ENCODE measurements around the gene VAV2.
"Not testable (repeated sequence)": the region's sequence is repeated elsewhere in the genome, so short reads cannot be mapped to it uniquely, and the experiment has no call there.

VAV2 gene

GRCh38 chr9:133760713-133761290, 231.3 kb downstream of the VAV2 start:
- DNase-seq = no peak

- no peak for DNase-seq
Observed at GRCh38 chr9:133759946-133760345, 232.2 kb downstream of the VAV2 start.

- DNase-seq = no peak
Observed at GRCh38 chr9:133759146-133759900, 232.8 kb downstream of the VAV2 start.

GRCh38 chr9:133758228-133758627, 233.9 kb downstream of the VAV2 start:
- no peak for DNase-seq

GRCh38 chr9:133754688-133755227, 237.4 kb downstream of the VAV2 start:
- DNase-seq = no peak

- no peak for DNase-seq
Observed at GRCh38 chr9:133754187-133754586, 237.9 kb downstream of the VAV2 start.

- no peak for DNase-seq
Observed at GRCh38 chr9:133752739-133753446, 239.2 kb downstream of the VAV2 start.

GRCh38 chr9:133750982-133751649, 241.0 kb downstream of the VAV2 start:
- DNase-seq = no peak

- no peak for DNase-seq
Observed at GRCh38 chr9:133747309-133747708, 244.8 kb downstream of the VAV2 start.

- not testable (repeated sequence) for DNase-seq
Observed at GRCh38 chr9:133744528-133744927, 247.6 kb downstream of the VAV2 start.

- DNase-seq = peak; percentile 86
Observed at GRCh38 chr9:133742849-133743444, 249.2 kb downstream of the VAV2 start.

GRCh38 chr9:133742251-133742650, 249.9 kb downstream of the VAV2 start:
- DNase-seq = no peak

- DNase-seq = no peak
Observed at GRCh38 chr9:133741716-133742115, 250.4 kb downstream of the VAV2 start.

GRCh38 chr9:133740911-133741310, 251.2 kb downstream of the VAV2 start:
- no peak for DNase-seq

- no peak for DNase-seq
Observed at GRCh38 chr9:133739408-133740280, 252.5 kb downstream of the VAV2 start.

GRCh38 chr9:133738640-133739225, 253.4 kb downstream of the VAV2 start:
- DNase-seq = no peak

- peak; percentile 64 for DNase-seq
Observed at GRCh38 chr9:133737774-133738639, 254.1 kb downstream of the VAV2 start, which contains the start of gene SARDH. Gene SARDH, minus strand, starts transcription at chr9:133738352. Its CDS starts 4,179 bp downstream, at chr9:133734173.

- no peak for DNase-seq
Observed at GRCh38 chr9:133737071-133737773, 254.9 kb downstream of the VAV2 start.

GRCh38 chr9:133735931-133736330, 256.2 kb downstream of the VAV2 start:
- no peak for DNase-seq

GRCh38 chr9:133735415-133735775, 256.7 kb downstream of the VAV2 start:
- no peak for DNase-seq

Data from hematopoietic multipotent progenitor cell treated with erythropoietin and hydrocortisone succinate and interleukin-3 and kit ligand, for 4 days (in vitro differentiated cells).